ENCODE results near the gene NUDT8.
"Not testable (repeated sequence)": the region's sequence is repeated elsewhere in the genome, so short reads cannot be mapped to it uniquely, and the experiment has no call there.

The NUDT8 gene

GRCh38 chr11:67593565-67593905 lies 36.2 kb downstream of the NUDT8 start:
- DNase-seq (ENCODE audit: low read depth in 2 of 2): no peak

- no peak for DNase-seq (ENCODE audit: low read depth in 2 of 2)
These were observed 36.7 kb downstream of the NUDT8 start for GRCh38 chr11:67592880-67593564.

DNA sequence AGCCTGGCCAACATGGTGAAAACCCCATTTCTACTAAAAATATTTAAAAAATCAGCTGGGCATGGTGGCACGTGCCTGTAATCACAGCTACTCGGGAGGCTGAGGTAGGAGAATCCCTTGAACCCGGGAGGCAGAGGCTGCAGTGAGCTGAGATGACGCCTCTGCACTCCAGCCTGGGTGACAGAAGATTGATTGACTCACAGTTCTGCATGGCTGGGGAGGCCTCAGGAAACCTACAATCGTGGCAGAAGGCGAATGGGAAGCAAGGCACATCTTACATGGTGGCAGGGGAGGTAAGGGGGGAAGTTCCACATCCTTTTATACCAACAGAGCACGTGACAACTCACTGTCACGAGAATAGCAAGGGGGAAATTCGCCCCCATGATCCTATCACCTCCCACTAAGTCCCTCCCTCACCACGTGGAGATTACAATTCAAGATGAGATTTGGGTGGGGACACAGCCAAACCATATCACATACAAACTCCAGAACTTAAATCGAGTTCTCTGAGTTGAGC lies 40.8 kb downstream of the NUDT8 start:
- not testable (repeated sequence) for DNase-seq (ENCODE audit: low read depth in 2 of 2)

GRCh38 chr11:67588136-67588503 lies 41.6 kb downstream of the NUDT8 start:
- no peak for DNase-seq (ENCODE audit: low read depth in 2 of 2)

DNA sequence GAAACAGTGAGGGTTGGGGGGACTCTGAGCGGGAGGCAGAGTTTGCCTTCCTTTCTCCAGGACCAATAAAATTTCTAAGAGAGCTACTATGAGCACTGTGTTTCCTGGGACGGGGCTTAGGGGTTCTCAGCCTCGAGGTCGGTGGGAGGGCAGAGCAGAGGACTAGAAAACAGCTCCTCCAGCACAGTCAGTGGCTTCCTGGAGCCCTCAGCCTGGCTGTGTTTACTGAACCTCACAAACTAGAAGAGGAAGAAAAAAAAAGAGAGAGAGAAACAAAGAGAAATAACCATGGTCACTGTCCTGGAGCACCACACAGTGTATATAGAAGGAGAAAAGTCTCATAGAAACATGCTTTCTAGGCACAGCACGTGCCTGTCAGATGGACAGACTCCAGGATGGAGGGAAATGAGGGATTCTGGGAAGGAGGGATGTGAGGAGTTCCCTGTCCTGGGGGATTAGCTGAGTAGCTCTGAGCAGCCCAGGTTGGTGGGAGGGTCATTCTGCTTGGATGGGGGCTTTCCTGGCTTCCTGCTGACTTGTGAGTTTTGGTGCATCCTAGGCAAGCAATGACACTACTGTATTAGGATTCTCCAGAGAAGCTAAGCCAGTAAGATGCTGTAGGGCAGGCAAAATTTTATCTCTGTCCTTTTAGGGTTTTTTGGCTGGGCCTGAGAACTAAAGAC lies 43.0 kb downstream of the NUDT8 start:
- DNase-seq (ENCODE audit: low read depth in 2 of 2): no peak

DNA sequence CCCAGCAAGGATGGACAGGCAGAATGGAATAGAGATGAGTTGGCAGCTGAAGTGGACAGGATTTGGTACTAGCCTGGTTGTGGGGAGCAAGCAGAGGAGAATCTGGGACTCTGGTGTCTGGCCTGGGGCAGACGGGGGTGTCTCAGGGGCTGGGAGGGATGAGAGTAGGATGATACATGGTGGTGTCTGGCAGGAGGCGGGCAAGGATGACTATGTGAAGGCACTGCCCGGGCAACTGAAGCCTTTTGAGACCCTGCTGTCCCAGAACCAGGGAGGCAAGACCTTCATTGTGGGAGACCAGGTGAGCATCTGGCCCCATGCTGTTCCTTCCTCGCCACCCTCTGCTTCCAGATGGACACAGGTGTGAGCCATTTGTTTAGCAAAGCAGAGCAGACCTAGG lies 43.8 kb downstream of the NUDT8 start:
- no peak for DNase-seq (ENCODE audit: low read depth in 2 of 2)

DNA sequence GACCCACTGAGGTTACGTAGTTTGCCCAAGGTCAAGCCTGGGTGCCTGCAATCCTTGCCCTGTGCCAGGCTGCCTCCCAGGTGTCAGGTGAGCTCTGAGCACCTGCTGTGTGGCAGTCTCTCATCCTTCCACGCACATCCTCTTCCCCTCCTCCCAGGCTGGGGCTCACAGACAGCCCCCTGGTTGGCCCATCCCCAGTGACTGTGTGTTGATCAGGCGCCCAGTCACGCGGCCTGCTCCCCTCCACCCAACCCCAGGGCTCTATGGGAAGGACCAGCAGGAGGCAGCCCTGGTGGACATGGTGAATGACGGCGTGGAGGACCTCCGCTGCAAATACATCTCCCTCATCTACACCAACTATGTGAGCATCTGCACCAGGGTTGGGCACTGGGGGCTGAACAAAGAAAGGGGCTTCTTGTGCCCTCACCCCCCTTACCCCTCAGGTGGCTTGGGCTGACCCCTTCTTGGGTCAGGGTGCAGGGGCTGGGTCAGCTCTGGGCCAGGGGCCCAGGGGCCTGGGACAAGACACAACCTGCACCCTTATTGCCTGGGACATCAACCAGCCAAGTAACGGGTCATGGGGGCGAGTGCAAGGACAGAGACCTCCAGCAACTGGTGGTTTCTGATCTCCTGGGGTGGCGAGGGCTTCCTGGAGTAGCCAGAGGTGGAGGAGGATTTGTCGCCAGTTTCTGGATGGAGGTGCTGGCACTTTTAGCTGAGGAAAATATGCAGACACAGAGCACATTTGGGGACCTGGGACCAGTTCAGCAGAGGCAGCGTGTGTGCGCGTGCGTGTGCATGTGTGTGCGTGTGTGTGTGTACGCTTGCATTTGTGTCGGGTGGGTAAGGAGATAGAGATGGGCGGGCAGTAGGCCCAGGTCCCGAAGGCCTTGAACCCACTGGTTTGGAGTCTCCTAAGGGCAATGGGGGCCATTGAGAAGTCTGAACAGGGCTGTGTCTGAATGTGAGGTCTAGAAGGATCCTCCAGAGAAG lies 44.6 kb downstream of the NUDT8 start:
- no peak for DNase-seq (ENCODE audit: low read depth in 2 of 2)

DNA sequence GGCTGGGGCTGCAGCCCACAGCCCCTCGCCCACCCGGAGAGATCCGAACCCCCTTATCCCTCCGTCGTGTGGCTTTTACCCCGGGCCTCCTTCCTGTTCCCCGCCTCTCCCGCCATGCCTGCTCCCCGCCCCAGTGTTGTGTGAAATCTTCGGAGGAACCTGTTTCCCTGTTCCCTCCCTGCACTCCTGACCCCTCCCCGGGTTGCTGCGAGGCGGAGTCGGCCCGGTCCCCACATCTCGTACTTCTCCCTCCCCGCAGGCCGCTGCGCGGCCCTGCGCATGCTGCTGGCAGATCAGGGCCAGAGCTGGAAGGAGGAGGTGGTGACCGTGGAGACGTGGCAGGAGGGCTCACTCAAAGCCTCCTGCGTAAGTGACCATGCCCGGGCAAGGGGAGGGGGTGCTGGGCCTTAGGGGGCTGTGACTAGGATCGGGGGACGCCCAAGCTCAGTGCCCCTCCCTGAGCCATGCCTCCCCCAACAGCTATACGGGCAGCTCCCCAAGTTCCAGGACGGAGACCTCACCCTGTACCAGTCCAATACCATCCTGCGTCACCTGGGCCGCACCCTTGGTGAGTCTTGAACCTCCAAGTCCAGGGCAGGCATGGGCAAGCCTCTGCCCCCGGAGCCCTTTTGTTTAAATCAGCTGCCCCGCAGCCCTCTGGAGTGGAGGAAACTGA lies 45.4 kb downstream of the NUDT8 start:
- no peak for DNase-seq (ENCODE audit: low read depth in 2 of 2)

DNA sequence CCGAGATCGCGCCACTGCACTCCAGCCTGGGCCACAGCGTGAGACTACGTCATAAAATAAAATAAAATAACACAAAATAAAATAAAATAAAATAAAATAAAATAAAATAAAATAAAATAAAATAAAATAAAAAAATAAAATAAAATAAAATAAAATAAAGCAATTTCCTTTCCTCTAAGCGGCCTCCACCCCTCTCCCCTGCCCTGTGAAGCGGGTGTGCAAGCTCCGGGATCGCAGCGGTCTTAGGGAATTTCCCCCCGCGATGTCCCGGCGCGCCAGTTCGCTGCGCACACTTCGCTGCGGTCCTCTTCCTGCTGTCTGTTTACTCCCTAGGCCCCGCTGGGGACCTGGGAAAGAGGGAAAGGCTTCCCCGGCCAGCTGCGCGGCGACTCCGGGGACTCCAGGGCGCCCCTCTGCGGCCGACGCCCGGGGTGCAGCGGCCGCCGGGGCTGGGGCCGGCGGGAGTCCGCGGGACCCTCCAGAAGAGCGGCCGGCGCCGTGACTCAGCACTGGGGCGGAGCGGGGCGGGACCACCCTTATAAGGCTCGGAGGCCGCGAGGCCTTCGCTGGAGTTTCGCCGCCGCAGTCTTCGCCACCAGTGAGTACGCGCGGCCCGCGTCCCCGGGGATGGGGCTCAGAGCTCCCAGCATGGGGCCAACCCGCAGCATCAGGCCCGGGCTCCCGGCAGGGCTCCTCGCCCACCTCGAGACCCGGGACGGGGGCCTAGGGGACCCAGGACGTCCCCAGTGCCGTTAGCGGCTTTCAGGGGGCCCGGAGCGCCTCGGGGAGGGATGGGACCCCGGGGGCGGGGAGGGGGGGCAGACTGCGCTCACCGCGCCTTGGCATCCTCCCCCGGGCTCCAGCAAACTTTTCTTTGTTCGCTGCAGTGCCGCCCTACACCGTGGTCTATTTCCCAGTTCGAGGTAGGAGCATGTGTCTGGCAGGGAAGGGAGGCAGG lies 46.2 kb downstream of the NUDT8 start, which contains the start of gene GSTP1:
Gene GSTP1 (plus strand): TSS at position 566 of the 958 bp plus-strand sequence. CDS start 32 bp downstream, at position 598.
- DNase-seq (ENCODE audit: low read depth in 2 of 2): peak; percentile 67 to 74

DNA sequence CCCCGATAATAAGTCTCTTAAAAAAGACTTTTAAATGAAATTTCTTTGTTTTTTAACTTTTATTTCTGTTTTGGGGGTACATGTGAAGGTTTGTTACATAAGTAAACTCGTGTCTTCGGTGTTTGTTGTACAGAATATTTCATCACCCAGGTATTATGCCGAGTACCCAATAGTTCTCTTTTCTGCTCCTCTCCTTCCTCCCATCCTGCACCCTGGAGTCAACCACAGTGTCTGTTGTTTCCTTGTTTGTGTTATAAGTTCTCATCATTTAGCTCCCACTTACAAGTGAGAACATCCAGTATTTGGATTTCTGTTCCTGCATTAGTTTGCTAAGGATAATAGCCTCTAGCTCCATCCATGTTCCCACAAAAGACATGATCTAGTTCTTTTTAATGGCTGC lies 47.7 kb downstream of the NUDT8 start:
- DNase-seq (ENCODE audit: low read depth in 2 of 2): no peak

- no peak for DNase-seq (ENCODE audit: low read depth in 2 of 2)
These were observed 48.3 kb downstream of the NUDT8 start for GRCh38 chr11:67581469-67581868.

DNA sequence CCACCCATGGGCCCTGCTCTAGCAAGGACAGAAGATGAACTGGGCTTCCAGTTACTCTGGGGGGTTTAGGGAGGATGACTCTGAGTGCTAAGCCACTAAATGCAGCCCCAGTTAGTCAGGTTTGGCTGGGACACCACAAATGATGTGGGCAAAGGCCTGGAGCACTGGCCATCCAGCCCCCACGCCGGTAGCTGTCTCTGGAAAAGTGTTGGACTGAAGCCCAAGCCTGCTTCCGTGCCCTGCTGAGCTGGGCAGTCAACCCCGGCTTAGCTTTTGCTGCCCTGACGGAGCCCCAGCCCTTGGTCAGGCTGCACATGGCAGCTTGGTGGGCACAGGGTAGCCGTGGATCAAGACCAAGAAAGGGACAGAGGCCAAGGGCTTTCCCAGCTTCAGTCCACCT lies 51.8 kb downstream of the NUDT8 start:
- DNase-seq (ENCODE audit: low read depth in 2 of 2): no peak

Data from stimulated activated CD4-positive, alpha-beta T cell treated with anti-CD3 and anti-CD28 coated beads, Interleukin-15, amount 100 ng/mL, for 48 hours (primary cell).